Measurements from ENCODE around the gene HMX1. TPM values are rescaled to one million over a fixed set of nuclear protein-coding genes. Genes with fewer than 3 reads are reported as not detected.

HMX1 gene
- total RNA-seq, 1 donor from 2014 or later, result 0.92 TPM

- H3K4me3 Mint-ChIP-seq, result no peak overlapping the region
- peaks cover 6% of the 10 kb centered on the region for H3K4me1 Mint-ChIP-seq
- no peak overlapping the region for H3K27ac Mint-ChIP-seq
- no peak for DNase-seq (ENCODE audit: low spot score in 2 of 2, unreplicated experiment in 2 of 2)
- H3K9me3 Mint-ChIP-seq, result no peaks in the 10 kb centered on the region
- H3K36me3 Mint-ChIP-seq, result no peaks in the 10 kb centered on the region
- TF ChIP-seq, protein P1, sequence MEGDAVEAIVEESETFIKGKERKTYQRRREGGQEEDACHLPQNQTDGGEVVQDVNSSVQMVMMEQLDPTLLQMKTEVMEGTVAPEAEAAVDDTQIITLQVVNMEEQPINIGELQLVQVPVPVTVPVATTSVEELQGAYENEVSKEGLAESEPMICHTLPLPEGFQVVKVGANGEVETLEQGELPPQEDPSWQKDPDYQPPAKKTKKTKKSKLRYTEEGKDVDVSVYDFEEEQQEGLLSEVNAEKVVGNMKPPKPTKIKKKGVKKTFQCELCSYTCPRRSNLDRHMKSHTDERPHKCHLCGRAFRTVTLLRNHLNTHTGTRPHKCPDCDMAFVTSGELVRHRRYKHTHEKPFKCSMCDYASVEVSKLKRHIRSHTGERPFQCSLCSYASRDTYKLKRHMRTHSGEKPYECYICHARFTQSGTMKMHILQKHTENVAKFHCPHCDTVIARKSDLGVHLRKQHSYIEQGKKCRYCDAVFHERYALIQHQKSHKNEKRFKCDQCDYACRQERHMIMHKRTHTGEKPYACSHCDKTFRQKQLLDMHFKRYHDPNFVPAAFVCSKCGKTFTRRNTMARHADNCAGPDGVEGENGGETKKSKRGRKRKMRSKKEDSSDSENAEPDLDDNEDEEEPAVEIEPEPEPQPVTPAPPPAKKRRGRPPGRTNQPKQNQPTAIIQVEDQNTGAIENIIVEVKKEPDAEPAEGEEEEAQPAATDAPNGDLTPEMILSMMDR (IDR thresholded peaks at IDR 0.05; ENCODE audit: unreplicated experiment), result no peak
- H3K27me3 Mint-ChIP-seq (ENCODE audit: low read depth), result peaks cover 68% of the 10 kb centered on the region
These were observed 19.4 kb downstream of the HMX1 start for GRCh38 chr4:8852118-8852704.

GRCh38 chr4:8851321-8852117 is 20.1 kb downstream of the HMX1 start:
- TF ChIP-seq, protein P1 (IDR thresholded peaks at IDR 0.05; ENCODE audit: unreplicated experiment), result no peak
- H3K9me3 Mint-ChIP-seq, result no peaks in the 10 kb centered on the region
- peaks cover 68% of the 10 kb centered on the region for H3K27me3 Mint-ChIP-seq (ENCODE audit: low read depth)
- H3K4me3 Mint-ChIP-seq, result no peak overlapping the region
- H3K36me3 Mint-ChIP-seq, result no peaks in the 10 kb centered on the region
- H3K4me1 Mint-ChIP-seq, result peaks cover 6% of the 10 kb centered on the region
- DNase-seq (ENCODE audit: low spot score in 2 of 2, unreplicated experiment in 2 of 2), result no peak
- no peak overlapping the region for H3K27ac Mint-ChIP-seq

DNA sequence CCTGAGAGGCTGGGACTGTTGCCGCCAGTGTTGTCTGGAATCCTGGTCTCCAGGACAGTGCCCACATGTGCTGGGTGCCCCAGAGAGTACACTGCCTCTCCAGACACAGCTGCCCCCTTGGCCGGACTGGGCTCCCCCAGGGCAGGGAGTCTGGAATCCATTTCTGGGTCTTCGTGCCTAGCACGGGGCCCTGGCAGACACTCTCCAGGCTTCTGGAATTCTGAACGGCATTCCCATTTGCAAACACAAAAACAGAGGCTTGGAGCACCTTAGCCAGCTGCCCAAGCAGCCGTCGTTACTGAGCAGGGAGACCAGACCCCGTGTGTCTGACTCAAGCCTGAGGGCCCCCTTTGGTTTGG is 20.8 kb downstream of the HMX1 start:
- TF ChIP-seq, protein P1 (IDR thresholded peaks at IDR 0.05; ENCODE audit: unreplicated experiment), result no peak
- H3K4me1 Mint-ChIP-seq, result peaks cover under 1% of the 10 kb centered on the region
- no peaks in the 10 kb centered on the region for H3K9me3 Mint-ChIP-seq

GRCh38 chr4:8850074-8850829 is 21.4 kb downstream of the HMX1 start:
- Mint-ChIP-seq H3K9me3 (no peaks in the 10 kb centered on the region), H3K27ac (no peak overlapping the region), H3K4me1 (no peaks in the 10 kb centered on the region), H3K27me3 (ENCODE audit: low read depth) (peaks cover 68% of the 10 kb centered on the region), H3K36me3 (no peaks in the 10 kb centered on the region), H3K4me3 (no peak overlapping the region)
- TF ChIP-seq, protein P1 (IDR thresholded peaks at IDR 0.05; ENCODE audit: unreplicated experiment), result no peak
- DNase-seq (ENCODE audit: low spot score in 2 of 2, unreplicated experiment in 2 of 2), result peak in 1 of 2 experiments; percentile 10

More for the DNA sequence above, 20.8 kb downstream of the HMX1 start:
- Mint-ChIP-seq H3K27ac (no peak overlapping the region), H3K36me3 (no peaks in the 10 kb centered on the region), H3K4me3 (no peak overlapping the region), H3K27me3 (ENCODE audit: low read depth) (peaks cover 68% of the 10 kb centered on the region)
- DNase-seq (ENCODE audit: low spot score in 2 of 2, unreplicated experiment in 2 of 2), result no peak

- DNase-seq (ENCODE audit: low spot score in 2 of 2, unreplicated experiment in 2 of 2), result peak in 1 of 2 experiments; percentile 14
These were observed 22.2 kb downstream of the HMX1 start for GRCh38 chr4:8849266-8850073.

More at GRCh38 chr4:8849266-8850073, 22.2 kb downstream of the HMX1 start:
- no peak overlapping the region for H3K4me3 Mint-ChIP-seq
- H3K27ac Mint-ChIP-seq, result no peak overlapping the region
- peaks cover 68% of the 10 kb centered on the region for H3K27me3 Mint-ChIP-seq (ENCODE audit: low read depth)
- H3K9me3 Mint-ChIP-seq, result no peaks in the 10 kb centered on the region
- no peaks in the 10 kb centered on the region for H3K36me3 Mint-ChIP-seq
- TF ChIP-seq, protein P1 (IDR thresholded peaks at IDR 0.05; ENCODE audit: unreplicated experiment), result no peak
- no peaks in the 10 kb centered on the region for H3K4me1 Mint-ChIP-seq
